Spleen (tissue), 11 donors: ENCODE results near the gene COIL. TPM values are rescaled to one million over a fixed set of nuclear protein-coding genes. Genes with fewer than 3 reads are reported as not detected.

Experiments
- DNase-seq: peaks from one replicate; pipeline ENCODE4 v3.0.0-alpha.2; 2020
- H3K27ac ChIP-seq, 8 donors: fragments of 200-600 bp; sonication (generic) in 7 of 8; 1 replicate in 4 of 8; 2 replicates in 4 of 8; pipeline versions ENCODE4 v1.5.0 to v1.8.0; 2016 to 2021; ENCODE audit warnings: inconsistent platforms in 4 of 8, mild to moderate bottlenecking in 4 of 8, moderate library complexity in 1 of 8
- H3K27me3 ChIP-seq, 7 donors: fragments of 200-600 bp; sonication (generic) in 6 of 7; replicated peaks in 1 of 7; 1 replicate in 4 of 7; 2 replicates in 3 of 7; pipeline versions ENCODE4 v1.5.0 to v1.8.0; 2016 to 2021; ENCODE audit warnings: inconsistent platforms in 3 of 7, mild to moderate bottlenecking in 1 of 7
- H3K36me3 ChIP-seq, 6 donors: fragments of 200-600 bp; sonication (generic) in 5 of 6; 1 replicate in 4 of 6; 2 replicates in 2 of 6; pipeline versions ENCODE4 v1.5.0 to v1.8.0; 2016 to 2021; ENCODE audit warnings: inconsistent platforms in 2 of 6
- H3K4me1 ChIP-seq, 6 donors: fragments of 200-600 bp; sonication (generic) in 5 of 6; 1 replicate in 3 of 6; 2 replicates in 3 of 6; pipeline versions ENCODE4 v1.5.0 to v1.8.0; 2016 to 2021; ENCODE audit warnings: inconsistent platforms in 3 of 6
- H3K4me3 ChIP-seq, 8 donors: fragments of 200-600 bp; sonication (generic) in 7 of 8; 1 replicate in 4 of 8; 2 replicates in 4 of 8; pipeline versions ENCODE4 v1.5.0 to v1.8.0; 2016 to 2021; ENCODE audit warnings: inconsistent platforms in 4 of 8, mild to moderate bottlenecking in 4 of 8, moderate library complexity in 2 of 8
- H3K9me3 ChIP-seq, 8 donors: fragments of 200-600 bp; sonication (generic) in 7 of 8; 1 replicate in 4 of 8; 2 replicates in 4 of 8; pipeline versions ENCODE4 v1.5.0 to v1.8.0; 2016 to 2021; ENCODE audit warnings: inconsistent platforms in 4 of 8
- POLR2A ChIP-seq, 3 donors: fragments of 450-650 bp; IDR thresholded peaks; one replicate each; pipeline ENCODE4 v1.5.1; 2017; ENCODE audit warnings: antibody characterized with exemption in 3 of 3, mild to moderate bottlenecking in 1 of 3
- POLR2AphosphoS5 ChIP-seq, 3 donors: sonication (generic); formaldehyde crosslinking; IDR thresholded peaks; one replicate each; pipeline ENCODE4 v1.5.1; 2017; ENCODE audit warnings: antibody characterized with exemption in 3 of 3
- WGBS, 5 donors: extraction: QIAGEN DNeasy Blood & Tissue Kit in 3 of 5; methylation state at CpG; one replicate each; pipeline versions ENCODE4 v1.1.5 to v1.1.7; 2013 to 2018; 5-methylcytosine and 5-hydroxymethylcytosine counted together
- intact Hi-C: fragments of 100-400 bp; cut with DNase I; formaldehyde crosslinking; loops from one replicate; pipeline ENCODE4 v1.15.0; 2023; ENCODE audit warnings: low total_unique reads
- polyA plus RNA-seq, 3 donors: library from polyadenylated mRNA; stranded (reverse); fragments of 200-250 nt; gene quantifications; one replicate each; pipeline ENCODE4 v1.2.1, GENCODE V29; 2013
- total RNA-seq, 7 donors: library from RNA; depleted of rRNA in 3 of 7; stranded (reverse); fragments of >200 nt in 3 of 7; fragmentation: NEBNext Ultra II Directional in 4 of 7; extraction: Animal tissue kit (Norgen Biotek cat#: 25700) in 4 of 7; gene quantifications; one replicate each; pipeline versions ENCODE4 v1.1.0 to v1.2.1, GENCODE V29; 2016 to 2021
- TF ChIP-seq, protein P1 (sequence below), 11 experiments: fragments of 200-600 bp in 7 of 11; fragments of 450-650 bp in 4 of 11; sonication (generic) in 4 of 11; IDR thresholded peaks in 8 of 11; conservative IDR thresholded peaks in 3 of 11; 1 replicate in 7 of 11; 2 replicates in 4 of 11; pipeline versions ENCODE4 v1.4.0 to v1.8.0; 2016 to 2021; ENCODE audit warnings: antibody characterized with exemption in 11 of 11, inconsistent platforms in 4 of 11, mild to moderate bottlenecking in 1 of 11
- donor health status: healthy with polysubstance abuse.
- donor health status: DM: no; HTN: no; CAD: no; lungs with moderate emphysema.
- donor health status: DM: no; HTN: no; CAD: no.
- donor health status: Bipolar disorder and iron deficiency.
- donor health status: healthy.
- donor health status: DM: no; HTN: no; CAD: no.
- donor health status: DM: yes; HTN: yes; CAD: no.

The COIL gene
- total and polyA plus RNA-seq, 10 donors: 10.0 to 22.7 (median 14.8) TPM

DNA sequence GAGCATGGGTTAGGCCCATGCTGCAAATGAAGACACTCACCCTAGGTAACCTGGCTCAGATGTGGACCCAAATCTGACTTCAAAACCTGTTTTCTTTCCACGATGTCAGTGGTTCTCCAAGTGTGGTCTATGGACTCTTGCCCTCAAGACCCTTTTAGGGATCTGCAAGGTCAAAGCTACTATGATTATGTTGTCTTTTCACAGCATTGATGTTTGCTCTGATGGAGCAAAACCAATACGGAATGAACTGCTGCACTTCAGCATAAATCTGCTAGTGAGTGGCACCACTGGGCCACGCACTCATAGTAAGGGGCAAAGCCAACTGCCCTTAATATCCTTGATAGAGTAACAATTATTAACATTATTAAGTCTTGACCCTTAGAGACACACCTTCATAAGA, 25.4 kb downstream of the COIL start:
- Histone ChIP-seq H3K9me3 (peaks cover 0 to 17% (median 11%) of the 10 kb centered on the region in 8 donors), H3K4me3 (no peak overlapping the region), H3K27me3 (no peaks in the 10 kb centered on the region), H3K36me3 (peaks cover 0 to 75% (median 42%) of the 10 kb centered on the region in 6 donors), H3K27ac (no peak overlapping the region), H3K4me1 (peaks cover 0 to 13% (median 5%) of the 10 kb centered on the region in 6 donors)
- DNase-seq: no peak
- intact Hi-C loops: no loop called here
- TF ChIP-seq POLR2AphosphoS5 (IDR thresholded peaks at IDR 0.05) (no peak), POLR2A (IDR thresholded peaks at IDR 0.05) (no peak)
- TF ChIP-seq, protein P1, sequence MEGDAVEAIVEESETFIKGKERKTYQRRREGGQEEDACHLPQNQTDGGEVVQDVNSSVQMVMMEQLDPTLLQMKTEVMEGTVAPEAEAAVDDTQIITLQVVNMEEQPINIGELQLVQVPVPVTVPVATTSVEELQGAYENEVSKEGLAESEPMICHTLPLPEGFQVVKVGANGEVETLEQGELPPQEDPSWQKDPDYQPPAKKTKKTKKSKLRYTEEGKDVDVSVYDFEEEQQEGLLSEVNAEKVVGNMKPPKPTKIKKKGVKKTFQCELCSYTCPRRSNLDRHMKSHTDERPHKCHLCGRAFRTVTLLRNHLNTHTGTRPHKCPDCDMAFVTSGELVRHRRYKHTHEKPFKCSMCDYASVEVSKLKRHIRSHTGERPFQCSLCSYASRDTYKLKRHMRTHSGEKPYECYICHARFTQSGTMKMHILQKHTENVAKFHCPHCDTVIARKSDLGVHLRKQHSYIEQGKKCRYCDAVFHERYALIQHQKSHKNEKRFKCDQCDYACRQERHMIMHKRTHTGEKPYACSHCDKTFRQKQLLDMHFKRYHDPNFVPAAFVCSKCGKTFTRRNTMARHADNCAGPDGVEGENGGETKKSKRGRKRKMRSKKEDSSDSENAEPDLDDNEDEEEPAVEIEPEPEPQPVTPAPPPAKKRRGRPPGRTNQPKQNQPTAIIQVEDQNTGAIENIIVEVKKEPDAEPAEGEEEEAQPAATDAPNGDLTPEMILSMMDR (IDR thresholded peaks at IDR 0.05 in 8 of 11, conservative IDR thresholded peaks at IDR 0.05 in 3 of 11): no peak
- WGBS, 5 donors: 92 to 100% (median 98%) methylated on average over 3 of the region's 3 CpGs

DNA sequence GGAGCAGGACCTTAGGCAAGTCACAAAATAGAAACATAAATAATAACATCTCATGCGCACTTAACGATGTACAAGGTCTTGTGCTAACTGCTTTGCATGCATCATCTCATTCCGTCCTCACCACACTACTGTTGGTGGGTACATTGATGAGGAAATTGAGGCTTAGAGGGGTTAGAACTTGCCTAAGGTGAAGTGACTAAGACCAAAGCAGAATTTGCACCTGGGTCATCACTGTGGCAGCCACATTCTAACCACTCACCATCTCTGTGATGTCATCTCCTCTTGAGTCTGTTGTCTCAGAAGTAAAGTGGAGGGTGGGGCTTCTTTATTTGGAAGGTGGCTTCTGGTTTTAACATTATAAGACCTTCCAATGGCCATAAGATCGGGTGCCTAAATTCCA, 26.6 kb downstream of the COIL start:
- no peak for DNase-seq
- Histone ChIP-seq H3K27ac (no peak overlapping the region), H3K27me3 (no peaks in the 10 kb centered on the region), H3K9me3 (peaks cover 0 to 29% (median 23%) of the 10 kb centered on the region in 8 donors), H3K36me3 (peaks cover 0 to 64% (median 37%) of the 10 kb centered on the region in 6 donors), H3K4me3 (no peak overlapping the region), H3K4me1 (peaks cover 0 to 6% (median 1%) of the 10 kb centered on the region in 6 donors)
- TF ChIP-seq POLR2AphosphoS5 (IDR thresholded peaks at IDR 0.05) (no peak), POLR2A (IDR thresholded peaks at IDR 0.05) (no peak)
- TF ChIP-seq, protein P1 (IDR thresholded peaks at IDR 0.05 in 8 of 11, conservative IDR thresholded peaks at IDR 0.05 in 3 of 11): no peak
- WGBS, 5 donors: 83 to 93% (median 91%) methylated on average over 4 of the region's 4 CpGs
- intact Hi-C loops: no loop called here

DNA sequence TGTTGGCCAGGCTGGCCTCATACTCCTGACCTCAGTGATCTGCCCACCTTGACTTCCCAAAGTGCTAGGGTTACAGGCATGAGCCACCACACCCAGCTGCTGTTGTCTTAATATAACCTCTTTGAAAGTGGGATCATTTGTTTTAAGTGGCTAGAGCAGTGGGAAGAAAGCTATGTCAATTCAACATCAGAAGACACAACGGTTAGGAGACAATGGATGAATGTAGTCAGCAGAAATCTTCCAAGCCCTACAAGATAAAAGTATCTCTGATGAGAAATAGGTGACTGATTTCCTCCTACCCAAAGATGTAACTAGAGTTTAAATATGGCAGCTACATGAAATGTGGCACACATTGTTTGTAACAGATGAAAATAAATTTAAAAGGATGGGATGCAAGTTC, 27.0 kb downstream of the COIL start:
- 78 to 95% (median 90%) methylated on average over 1 of the region's 1 CpG for WGBS, 5 donors
- peaks cover 0 to 33% (median 27%) of the 10 kb centered on the region in 8 donors for H3K9me3 ChIP-seq
- H3K27ac ChIP-seq: no peak overlapping the region
- intact Hi-C loops: no loop called here
- TF ChIP-seq POLR2AphosphoS5 (IDR thresholded peaks at IDR 0.05) (no peak), POLR2A (IDR thresholded peaks at IDR 0.05) (no peak)
- TF ChIP-seq, protein P1 (IDR thresholded peaks at IDR 0.05 in 8 of 11, conservative IDR thresholded peaks at IDR 0.05 in 3 of 11): no peak
- DNase-seq: no peak
- no peaks in the 10 kb centered on the region for H3K27me3 ChIP-seq
- H3K36me3 ChIP-seq: peaks cover 0 to 60% (median 35%) of the 10 kb centered on the region in 6 donors
- H3K4me1 ChIP-seq: peaks cover 0 to 6% (median 0%) of the 10 kb centered on the region in 6 donors
- H3K4me3 ChIP-seq: no peak overlapping the region

DNA sequence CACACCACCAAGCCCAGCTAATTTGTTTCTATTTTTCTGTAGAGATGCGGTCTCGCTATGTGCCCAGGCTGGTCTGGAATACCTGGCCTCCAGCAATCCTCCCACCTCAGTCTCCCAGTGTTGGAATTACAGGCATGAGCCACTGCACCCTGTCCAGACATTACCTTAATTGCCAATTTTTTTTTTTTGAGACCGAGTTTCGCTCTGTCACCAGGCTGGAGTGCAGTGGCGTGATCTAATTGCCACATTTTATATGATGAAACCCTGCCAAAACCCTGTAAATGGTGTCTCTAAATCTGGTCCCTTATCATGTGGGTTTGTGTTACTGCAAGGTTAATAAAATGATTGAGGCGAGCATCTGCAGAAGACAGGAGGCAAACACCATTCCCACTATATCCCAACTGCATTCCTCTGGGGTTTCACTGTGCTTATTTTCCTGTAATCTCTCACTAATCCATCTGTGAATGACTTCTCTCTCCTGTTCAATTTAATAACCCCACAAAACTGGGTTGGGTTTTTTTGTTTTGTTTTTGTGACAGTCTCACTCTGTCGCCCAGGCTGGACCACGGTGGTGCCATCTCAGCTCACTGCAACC, 27.6 kb downstream of the COIL start:
- 91 to 98% (median 95%) methylated on average over 8 of the region's 8 CpGs for whole genome bisulfite sequencing, 5 donors
- intact Hi-C loops: no loop called here
- DNase-seq: no peak
- peaks cover 0 to 35% (median 29%) of the 10 kb centered on the region in 8 donors for H3K9me3 ChIP-seq
- peaks cover 0 to 54% (median 32%) of the 10 kb centered on the region in 6 donors for H3K36me3 ChIP-seq
- TF ChIP-seq, protein P1 (IDR thresholded peaks at IDR 0.05 in 8 of 11, conservative IDR thresholded peaks at IDR 0.05 in 3 of 11): no peak
- TF ChIP-seq POLR2AphosphoS5 (IDR thresholded peaks at IDR 0.05): no peak
- no peak for TF ChIP-seq POLR2A (IDR thresholded peaks at IDR 0.05)
- H3K27me3 ChIP-seq: no peaks in the 10 kb centered on the region
- no peak overlapping the region for H3K4me3 ChIP-seq
- peaks cover 0 to 6% (median 0%) of the 10 kb centered on the region in 6 donors for H3K4me1 ChIP-seq
- no peak overlapping the region for H3K27ac ChIP-seq
